K562 (cell line): Measurements from ENCODE around the gene MTHFSD. TPM values are rescaled to one million over a fixed set of nuclear protein-coding genes. Genes with fewer than 3 reads are reported as not detected.

Experiments used
- ATAC-seq: fragments of 200-7000 bp; cut with Tn5 transposase; 3 replicates; pipeline ENCODE4 v1.9.1; 2020; ENCODE audit warnings: moderate library complexity
- BruUV-seq: library from RNA; stranded (reverse); fragments of 400-500 nt; replicated peaks from 2 replicates; lab custom pipeline; 2021; lab: Mats Ljungman, UMichigan
- CTCF ChIA-PET: fragments of 300-600 bp; formaldehyde crosslinking; extraction: SDS; loops from one replicate; lab custom pipeline; 2021; ENCODE audit warnings: low intra/inter-chr PET ratio; lab: Yijun Ruan, JAX
- POLR2A ChIA-PET: fragments of 300-600, 350-650 bp; sonication (Branson Sonifier 250); formaldehyde crosslinking; extraction: SDS; loops from one replicate; lab custom pipeline; 2021; ENCODE audit warnings: antibody characterized with exemption, inconsistent platforms; lab: Yijun Ruan, JAX
- DNase-seq, 4 experiments: peaks; one replicate each; pipeline versions ENCODE4 v3.0.0 to v3.0.0-alpha.2; 2011 to 2018; ENCODE audit warnings: low spot score in 3 of 4, mixed read lengths in 3 of 4; ENCODE audit errors: extremely low read depth in 1 of 4
- FAIRE-seq: peaks from 2 replicates; lab custom pipeline; 2011; peaks lifted over from hg19 to GRCh38; lab: Jason Lieb, UNC
- H2AFZ ChIP-seq: 2 replicates; pipeline ENCODE4 v1.6.0; 2011; ENCODE audit warnings: low read depth, low read length, control low read depth, inconsistent platforms
- H3K27ac ChIP-seq: fragments of 200-600 bp; 3 replicates; pipeline ENCODE4 v1.8.0; 2011; ENCODE audit warnings: low read depth, mild to moderate bottlenecking, control low read depth, inconsistent platforms, low read length, moderate library complexity, mixed read lengths; ENCODE audit errors: extremely low read depth
- H3K27me3 ChIP-seq, 2 experiments: fragments of 300-600 bp in 1 of 2; 2 replicates in 1 of 2; 3 replicates in 1 of 2; pipeline versions ENCODE4 v1.6.0 to v1.8.0; 2011; ENCODE audit warnings: inconsistent platforms in 2 of 2, low read length in 2 of 2, mild to moderate bottlenecking in 1 of 2, mixed read lengths in 1 of 2, moderate library complexity in 1 of 2; ENCODE audit not compliant: control insufficient read depth in 2 of 2, insufficient read depth in 2 of 2
- H3K36me3 ChIP-seq: fragments of 300-600 bp; 3 replicates; pipeline ENCODE4 v1.8.0; 2011; ENCODE audit warnings: mild to moderate bottlenecking, low read length, inconsistent platforms; ENCODE audit not compliant: control insufficient read depth, insufficient read depth
- H3K4me1 ChIP-seq, 2 experiments: fragments of 200-600 bp in 1 of 2; replicated peaks in 1 of 2; 2 replicates in 1 of 2; 3 replicates in 1 of 2; pipeline versions ENCODE4 v1.5.1 to v1.8.0; 2011; ENCODE audit warnings: inconsistent platforms in 2 of 2, low read length in 2 of 2, mild to moderate bottlenecking in 1 of 2, mixed read lengths in 1 of 2, moderate library complexity in 1 of 2; ENCODE audit not compliant: control insufficient read depth in 2 of 2, insufficient read depth in 2 of 2
- H3K4me2 ChIP-seq: 2 replicates; pipeline ENCODE4 v1.6.1; 2011; ENCODE audit warnings: low read length, control low read depth, inconsistent platforms, mixed read lengths; ENCODE audit not compliant: insufficient read depth
- H3K4me3 ChIP-seq: fragments of 200-600 bp; sonication (generic), shearing (Covaris generic); 2 replicates; pipeline ENCODE4 v1.5.1; 2016; ENCODE audit warnings: control low read depth, inconsistent platforms
- H3K79me2 ChIP-seq: fragments of 200-600 bp; 3 replicates; pipeline ENCODE4 v1.8.0; 2011; ENCODE audit warnings: low read length, inconsistent platforms; ENCODE audit not compliant: control insufficient read depth, insufficient read depth
- H3K9ac ChIP-seq, 2 experiments: 2 replicates each; pipeline versions ENCODE4 v1.6.0 to v1.6.1; 2011; ENCODE audit warnings: low read depth in 2 of 2, low read length in 2 of 2, control low read depth in 1 of 2, inconsistent platforms in 1 of 2, mild to moderate bottlenecking in 1 of 2, mixed read lengths in 1 of 2; ENCODE audit not compliant: insufficient read depth in 1 of 2
- H3K9me1 ChIP-seq: one replicate; pipeline ENCODE4 v1.6.0; 2011; ENCODE audit warnings: inconsistent platforms, mild to moderate bottlenecking, low read length, moderate library complexity; ENCODE audit not compliant: control insufficient read depth, insufficient read depth
- H3K9me3 ChIP-seq: replicated peaks from 2 replicates; pipeline ENCODE4 v1.5.1; 2011; ENCODE audit warnings: low read depth, low read length, inconsistent platforms; ENCODE audit not compliant: control insufficient read depth, insufficient read depth
- H4K20me1 ChIP-seq: replicated peaks from 2 replicates; pipeline ENCODE4 v1.6.1; 2011; ENCODE audit warnings: low read length, inconsistent platforms, mixed read lengths; ENCODE audit not compliant: control insufficient read depth, insufficient read depth
- C11orf30 ChIP-seq: fragments of 450-650 bp; IDR thresholded peaks from 2 replicates; pipeline ENCODE4 v1.6.1; 2016; ENCODE audit warnings: low read depth, mild to moderate bottlenecking
- GTF2A2 ChIP-seq: IDR thresholded peaks from 2 replicates; pipeline ENCODE4 v1.6.1; 2016; ENCODE audit warnings: mild to moderate bottlenecking, missing genetic modification characterization, missing compliant biosample characterization
- GTF2F1 ChIP-seq: IDR thresholded peaks from 2 replicates; pipeline ENCODE4 v1.6.1; 2011; ENCODE audit warnings: low read depth, low read length, improper control_type of control experiment
- HDAC2 ChIP-seq: fragments of 450-650 bp; IDR thresholded peaks from 2 replicates; pipeline ENCODE4 v1.6.1; 2016; ENCODE audit warnings: mild to moderate bottlenecking
- HNRNPH1 ChIP-seq: fragments of 200-400 bp; formaldehyde crosslinking; optimal IDR thresholded peaks from 2 replicates; pipeline ENCODE3; 2017; ENCODE audit warnings: low read depth, mild to moderate bottlenecking, low read length, moderate library complexity
- JUN ChIP-seq, 2 experiments: sonication (generic) in 1 of 2; formaldehyde crosslinking in 1 of 2; IDR thresholded peaks; 2 replicates each; pipeline versions ENCODE4 v1.6.1 to v1.8.0; 2012 to 2022; ENCODE audit warnings: borderline replicate concordance in 2 of 2, mild to moderate bottlenecking in 2 of 2, improper control_type of control experiment in 1 of 2, low read depth in 1 of 2, low read length in 1 of 2, missing genetic modification reagents in 1 of 2
- MIER1 ChIP-seq: fragments of 450-650 bp; IDR thresholded peaks from 2 replicates; pipeline ENCODE4 v1.6.1; 2016; ENCODE audit warnings: antibody characterized with exemption, mild to moderate bottlenecking, low read depth
- POU5F1 ChIP-seq: fragments of 150-350 bp; IDR thresholded peaks from 2 replicates; pipeline ENCODE4 v1.6.1; 2014; ENCODE audit warnings: borderline replicate concordance, low read length, low read depth, mild to moderate bottlenecking; ENCODE audit not compliant: partially characterized antibody
- PTRF ChIP-seq: fragments of 450-650 bp; IDR thresholded peaks from 2 replicates; pipeline ENCODE4 v1.6.1; 2016; ENCODE audit warnings: mild to moderate bottlenecking, missing genetic modification characterization, missing compliant biosample characterization
- TAF1 ChIP-seq: IDR thresholded peaks from 2 replicates; pipeline ENCODE4 v1.6.1; 2011; ENCODE audit warnings: mild to moderate bottlenecking, low read length, moderate library complexity; ENCODE audit not compliant: insufficient read depth, control insufficient read depth, severe bottlenecking; ENCODE audit errors: extremely low read depth
- WHSC1 ChIP-seq: IDR thresholded peaks from one replicate; pipeline ENCODE4 v1.6.1; 2012; ENCODE audit warnings: low read length, control low read depth, inconsistent platforms
- ZFPM2 ChIP-seq: fragments of 250-450 bp; sonication (Bioruptor Pico); IDR thresholded peaks from 2 replicates; pipeline ENCODE4 v1.5.1; 2022; ENCODE audit warnings: mild to moderate bottlenecking
- WGBS: fragments of 100-300 bp; shearing (Covaris generic); methylation state at CpG from one replicate; pipeline ENCODE4 v1.1.6; 2016; ENCODE audit warnings: low coverage, mixed read lengths; ENCODE audit not compliant: insufficient coverage; ENCODE audit errors: missing lambda C conversion rate; 5-methylcytosine and 5-hydroxymethylcytosine counted together
- in situ Hi-C: fragments of 300-500 bp; cut with MboI; formaldehyde crosslinking; loops from 4 replicates; pipeline ENCODE4 v1.15.0; 2018; ENCODE audit warnings: inconsistent platforms, mixed read lengths
- intact Hi-C: fragments of 100-400 bp; cut with micrococcal nuclease; formaldehyde crosslinking; loops from 2 replicates; pipeline ENCODE4 v1.14.2; 2022
- polyA plus RNA-seq, 8 experiments: library from polyadenylated mRNA; depleted of rRNA in 4 of 8; stranded (reverse) in 5 of 8; unstranded in 3 of 8; fragments of >200 nt; fragmentation: Nextera tagmentation in 2 of 8; fragmentation: Illumina TruSeq in 1 of 8; extraction: Ambion mirVana in 2 of 8; extraction: Trizol in 1 of 8; gene quantifications; 2 replicates each; pipeline versions ENCODE4 v1.2.1 to v1.2.3, GENCODE V29; 2011 to 2014; ENCODE audit warnings: inconsistent platforms in 1 of 8, missing spikeins in 1 of 8
- total RNA-seq, 7 experiments: library from RNA; depleted of rRNA in 6 of 7; stranded (reverse); fragments of >200 nt in 6 of 7; fragmentation: Illumina TruSeq in 2 of 7; extraction: Trizol in 2 of 7; gene quantifications; 2 replicates each; pipeline versions ENCODE4 v1.2.1 to v1.2.3, GENCODE V29; 2011 to 2021; ENCODE audit warnings: low replicate concordance in 1 of 7
- TF ChIP-seq, protein P1 (sequence below): sonication (generic); formaldehyde crosslinking; IDR thresholded peaks from 2 replicates; pipeline ENCODE4 v1.8.1; 2023; ENCODE audit warnings: mild to moderate bottlenecking, missing genetic modification reagents
- TF ChIP-seq, protein P2 (sequence below): sonication (generic); formaldehyde crosslinking; IDR thresholded peaks from 2 replicates; pipeline ENCODE4 v1.8.0; 2022; ENCODE audit warnings: missing genetic modification reagents, mild to moderate bottlenecking, borderline replicate concordance

MTHFSD gene
- total and polyA plus RNA-seq, 9 of the 15 experiments (the other 6 are each of a cell fraction or from before 2014, with no cell fraction given), result 3.2 to 20.2 (median 12.0) TPM

DNA sequence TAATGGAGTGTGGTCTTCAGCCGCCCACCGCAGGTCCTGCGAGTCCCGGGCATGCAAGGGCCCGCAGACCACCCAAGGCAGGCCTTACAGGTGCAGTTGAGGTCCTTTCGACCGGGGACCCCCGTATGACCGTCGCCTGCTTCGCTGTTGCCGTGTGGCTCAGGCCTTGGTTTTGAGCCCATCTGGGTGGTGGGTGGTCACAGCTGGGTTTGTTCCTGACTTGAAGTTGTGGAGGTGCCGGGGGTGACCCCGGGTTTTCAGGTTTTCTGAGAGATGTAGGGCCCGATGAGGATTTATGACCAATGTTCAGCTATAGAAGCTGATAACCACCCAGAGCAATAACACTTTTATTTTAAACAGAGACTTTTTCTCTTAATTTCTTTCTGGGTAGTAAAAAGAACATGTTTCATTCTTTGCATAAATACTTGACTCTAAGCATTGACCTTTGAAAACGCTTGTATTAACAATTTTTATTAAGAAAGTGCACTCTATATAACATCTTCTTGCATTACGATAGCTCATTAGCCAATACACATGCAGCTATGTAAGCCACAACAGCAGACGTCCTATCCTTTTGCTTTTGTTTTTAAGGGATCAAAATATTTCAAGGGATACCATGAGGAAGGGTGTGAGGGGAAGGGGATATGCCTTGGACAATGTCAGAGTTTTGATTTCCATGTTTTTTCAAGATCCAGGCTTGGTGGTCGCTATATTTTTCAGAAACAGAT is 25.2 kb upstream of the MTHFSD start:
- Histone ChIP-seq H2AFZ (no peak overlapping the region), H3K9me1 (no peaks in the 10 kb centered on the region), H3K9ac (no peak overlapping the region), H3K9me3 (no peaks in the 10 kb centered on the region), H3K79me2 (no peaks in the 10 kb centered on the region), H3K27ac (no peak overlapping the region), H3K4me3 (no peak overlapping the region), H3K4me1 (peaks cover 0 to 19% of the 10 kb centered on the region in 2 experiments; a peak in 3 of 5 replicates), H4K20me1 (peaks cover 4% of the 10 kb centered on the region; the same call in 1 of the 2 replicates), H3K27me3 (peaks cover 33 to 53% of the 10 kb centered on the region in 2 experiments), H3K4me2 (no peak overlapping the region), H3K36me3 (no peaks in the 10 kb centered on the region)
- FAIRE-seq (no peak), DNase-seq (no peak), ATAC-seq (no peak)
- intact Hi-C loops (no loop called here), in situ Hi-C loops (no loop called here)
- ChIA-PET POLR2A (interaction anchor here (0.6 kb wide), 1 partner anchor 56 kb away, joined by 3 read pairs; no protein-coding TSS in a partner anchor), CTCF (no interaction called here)
- 8% methylated on average over 13 of the region's 19 CpGs for WGBS
- no TSS peak for BruUV-seq
- TF ChIP-seq MIER1 (no peak), TAF1 (no peak), WHSC1 (no peak), PTRF (no peak), GTF2A2 (tag) (no peak), ZFPM2 (no peak), JUN (IDR thresholded peaks at IDR 0.05; ENCODE audit: borderline replicate concordance, low read depth, low read length) (no peak), JUN (CRISPR knock-in tag; IDR thresholded peaks at IDR 0.05; ENCODE audit: borderline replicate concordance) (no peak), GTF2F1 (no peak), C11orf30 (no peak), POU5F1 (no peak), HDAC2 (no peak), HNRNPH1 (no peak)
- TF ChIP-seq, protein P1, sequence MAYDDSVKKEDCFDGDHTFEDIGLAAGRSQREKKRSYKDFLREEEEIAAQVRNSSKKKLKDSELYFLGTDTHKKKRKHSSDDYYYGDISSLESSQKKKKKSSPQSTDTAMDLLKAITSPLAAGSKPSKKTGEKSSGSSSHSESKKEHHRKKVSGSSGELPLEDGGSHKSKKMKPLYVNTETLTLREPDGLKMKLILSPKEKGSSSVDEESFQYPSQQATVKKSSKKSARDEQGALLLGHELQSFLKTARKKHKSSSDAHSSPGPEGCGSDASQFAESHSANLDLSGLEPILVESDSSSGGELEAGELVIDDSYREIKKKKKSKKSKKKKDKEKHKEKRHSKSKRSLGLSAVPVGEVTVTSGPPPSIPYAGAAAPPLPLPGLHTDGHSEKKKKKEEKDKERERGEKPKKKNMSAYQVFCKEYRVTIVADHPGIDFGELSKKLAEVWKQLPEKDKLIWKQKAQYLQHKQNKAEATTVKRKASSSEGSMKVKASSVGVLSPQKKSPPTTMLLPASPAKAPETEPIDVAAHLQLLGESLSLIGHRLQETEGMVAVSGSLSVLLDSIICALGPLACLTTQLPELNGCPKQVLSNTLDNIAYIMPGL (CRISPR knock-in tag), result no peak
- TF ChIP-seq, protein P2, sequence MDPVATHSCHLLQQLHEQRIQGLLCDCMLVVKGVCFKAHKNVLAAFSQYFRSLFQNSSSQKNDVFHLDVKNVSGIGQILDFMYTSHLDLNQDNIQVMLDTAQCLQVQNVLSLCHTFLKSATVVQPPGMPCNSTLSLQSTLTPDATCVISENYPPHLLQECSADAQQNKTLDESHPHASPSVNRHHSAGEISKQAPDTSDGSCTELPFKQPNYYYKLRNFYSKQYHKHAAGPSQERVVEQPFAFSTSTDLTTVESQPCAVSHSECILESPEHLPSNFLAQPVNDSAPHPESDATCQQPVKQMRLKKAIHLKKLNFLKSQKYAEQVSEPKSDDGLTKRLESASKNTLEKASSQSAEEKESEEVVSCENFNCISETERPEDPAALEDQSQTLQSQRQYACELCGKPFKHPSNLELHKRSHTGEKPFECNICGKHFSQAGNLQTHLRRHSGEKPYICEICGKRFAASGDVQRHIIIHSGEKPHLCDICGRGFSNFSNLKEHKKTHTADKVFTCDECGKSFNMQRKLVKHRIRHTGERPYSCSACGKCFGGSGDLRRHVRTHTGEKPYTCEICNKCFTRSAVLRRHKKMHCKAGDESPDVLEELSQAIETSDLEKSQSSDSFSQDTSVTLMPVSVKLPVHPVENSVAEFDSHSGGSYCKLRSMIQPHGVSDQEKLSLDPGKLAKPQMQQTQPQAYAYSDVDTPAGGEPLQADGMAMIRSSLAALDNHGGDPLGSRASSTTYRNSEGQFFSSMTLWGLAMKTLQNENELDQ (CRISPR knock-in tag), result no peak
